ENCODE measurements around the gene SETD1A.

Gene SETD1A

GRCh38 chr16:31025339-31025738 is 67.8 kb downstream of the SETD1A start:
- DNase-seq = no peak

- DNase-seq = no peak
These were observed 71.7 kb downstream of the SETD1A start for GRCh38 chr16:31029272-31029671.

DNA sequence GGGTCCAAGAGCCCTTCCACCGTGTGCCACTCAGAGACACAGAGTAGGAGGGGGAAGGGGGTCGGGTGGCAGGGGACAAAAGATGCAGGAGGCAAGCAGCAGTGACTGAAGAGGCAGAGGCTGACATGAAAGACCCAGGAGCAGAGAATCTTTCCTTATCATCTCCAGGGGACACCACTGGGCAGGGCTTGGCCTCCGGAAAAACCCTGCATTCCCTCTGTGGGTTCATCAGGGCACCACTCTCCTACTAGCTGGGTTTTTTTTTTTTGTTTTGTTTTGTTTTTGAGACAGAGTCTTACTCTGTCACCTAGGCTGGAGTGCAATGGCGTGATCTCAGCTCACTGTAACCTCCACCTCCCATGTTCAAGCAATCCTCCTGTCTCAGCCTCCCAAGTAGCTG is 73.7 kb downstream of the SETD1A start:
- no peak for DNase-seq

DNA sequence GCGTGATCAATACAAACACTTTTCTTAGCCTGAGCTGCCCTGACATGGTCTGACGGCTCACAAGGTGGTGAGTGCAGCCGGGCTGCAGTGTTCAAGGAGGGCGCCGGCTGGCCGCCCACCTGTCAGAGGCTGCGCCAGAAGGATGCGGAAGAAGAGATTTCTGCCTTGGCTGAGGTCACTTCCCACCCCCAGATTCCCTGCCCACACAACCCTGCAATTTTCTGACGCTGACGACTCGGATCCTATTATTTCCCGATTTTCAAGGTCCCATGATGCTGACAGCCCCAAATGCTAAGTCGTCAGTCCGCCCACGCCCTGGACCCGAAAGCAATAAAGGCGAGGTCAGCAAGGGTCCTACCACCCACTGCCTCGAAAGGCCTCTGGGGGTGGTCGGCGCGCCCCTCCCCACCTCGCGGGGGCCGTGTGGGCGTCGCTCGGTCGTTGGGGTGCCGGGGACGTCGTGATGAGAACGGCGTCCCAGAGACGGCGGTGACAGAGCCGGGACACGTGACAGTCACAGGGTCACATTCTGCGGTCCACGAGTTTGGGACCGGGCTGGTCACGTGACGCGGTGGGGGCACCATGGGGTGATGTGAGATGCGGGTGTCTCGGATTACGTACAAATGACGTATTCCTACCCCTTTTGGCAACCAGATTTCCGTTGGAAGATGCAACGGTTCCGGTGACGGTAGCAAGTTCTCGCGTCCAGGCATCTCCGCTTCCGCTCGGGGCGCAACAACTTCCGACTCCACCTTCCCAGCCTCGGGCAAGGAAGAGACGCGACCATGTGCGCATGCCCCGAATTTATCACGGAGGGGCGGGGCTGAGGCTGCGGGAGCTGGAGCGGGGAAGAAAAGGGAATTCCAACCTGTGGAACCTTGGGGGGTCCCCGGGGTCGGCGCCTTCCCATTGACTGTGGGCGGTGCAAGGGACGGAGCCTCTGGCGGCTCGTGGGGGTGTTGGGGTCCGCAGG is 75.5 kb downstream of the SETD1A start, which contains the start of gene STX4:
Gene STX4 (plus strand): TSS at position 823 of the 973 bp plus-strand sequence. CDS start 248 bp downstream, outside the sequence.
- DNase-seq = peak; percentile 94

- DNase-seq = peak; percentile 66
These were observed 76.3 kb downstream of the SETD1A start for GRCh38 chr16:31033709-31034492.
